ENCODE data around the gene EFCC1. TPM values are rescaled to one million over a fixed set of nuclear protein-coding genes. Genes with fewer than 3 reads are reported as not detected.
"Not testable (repeated sequence)": the region's sequence is repeated elsewhere in the genome, so short reads cannot be mapped to it uniquely, and the experiment has no call there.

Gene EFCC1
- total RNA-seq, 4 donors from 2014 or later: 4.8 to 10.3 (median 6.5) TPM

DNA sequence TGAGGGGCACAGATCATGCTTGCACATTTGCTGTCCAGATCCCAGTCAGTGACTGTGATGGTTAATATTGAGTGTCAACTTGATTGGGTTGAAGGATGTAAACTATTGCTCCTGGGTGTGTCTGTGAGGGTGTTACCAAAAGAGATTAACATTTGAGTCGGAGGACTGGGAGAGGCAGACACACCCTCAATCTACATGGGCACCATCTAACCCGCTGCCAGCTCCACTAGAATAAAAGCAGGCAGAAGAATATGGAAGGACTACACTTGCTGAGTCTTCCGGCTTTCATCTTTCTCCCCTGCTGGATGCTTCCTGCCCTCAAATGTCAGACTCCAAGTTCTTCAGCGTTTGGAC is 64.6 kb downstream of the EFCC1 start:
- TF ChIP-seq POLR2A (IDR thresholded peaks at IDR 0.05) (no peak), CTCF (IDR thresholded peaks at IDR 0.05) (no peak), POLR2AphosphoS5 (IDR thresholded peaks at IDR 0.05) (no peak), EP300 (IDR thresholded peaks at IDR 0.05) (no peak)
- ATAC-seq: no peak
- no peaks in the 10 kb centered on the region for H3K36me3 ChIP-seq
- H3K27me3 ChIP-seq: no peaks in the 10 kb centered on the region
- H3K4me3 ChIP-seq: no peak overlapping the region
- WGBS, 2 donors (ENCODE audit: low coverage in 1 of 2): 80 to 92% methylated on average over 2 of the region's 4 CpGs
- H3K4me1 ChIP-seq: peaks cover 0 to 14% (median 0%) of the 10 kb centered on the region in 3 donors
- H3K9me3 ChIP-seq: no peaks in the 10 kb centered on the region
- H3K27ac ChIP-seq: no peak overlapping the region

GRCh38 chr3:129067719-129068118 is 66.6 kb downstream of the EFCC1 start:
- 80% methylated on average over 1 of the region's 7 CpGs; no CpG with 5 or more reads in 1 of the 2 donors for WGBS, 2 donors (ENCODE audit: low coverage in 1 of 2)
- H3K9me3 ChIP-seq, H3K27me3 ChIP-seq, H3K27ac ChIP-seq, H3K4me3 ChIP-seq, ATAC-seq, H3K36me3 ChIP-seq: not testable (repeated sequence)
- peaks cover 0 to 14% (median 0%) of the 10 kb centered on the region in 3 donors for H3K4me1 ChIP-seq

DNA sequence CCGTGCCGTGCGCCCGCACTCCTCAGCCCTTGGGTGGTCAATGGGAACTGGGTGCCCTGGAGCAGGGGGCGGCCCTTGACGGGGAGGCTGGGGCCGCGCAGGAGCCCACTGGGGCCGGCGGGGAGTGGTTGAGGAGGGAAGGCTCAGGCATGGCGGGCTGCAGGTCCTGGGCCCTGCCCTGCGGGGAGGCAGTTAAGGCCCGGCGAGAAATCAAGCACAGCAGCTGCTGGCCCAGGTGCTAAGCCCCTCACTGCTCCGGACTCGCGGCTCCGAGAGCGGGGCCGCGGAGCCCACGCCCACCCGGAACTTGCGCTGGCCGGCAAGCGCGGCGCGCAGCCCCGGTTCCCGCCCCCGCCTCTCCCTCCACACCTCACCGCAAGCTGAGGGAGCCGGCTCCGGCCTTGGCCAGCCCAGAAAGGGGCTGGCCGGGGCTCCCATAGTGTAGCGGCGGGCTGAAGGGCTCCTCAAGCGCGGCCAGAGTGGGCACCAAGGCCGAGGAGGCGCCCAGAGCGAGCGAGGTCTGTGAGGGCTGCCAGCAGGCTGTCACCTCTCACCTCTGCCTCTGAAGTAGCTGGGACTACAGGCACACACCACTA is 67.3 kb downstream of the EFCC1 start:
- no peaks in the 10 kb centered on the region for H3K36me3 ChIP-seq
- H3K27ac ChIP-seq: peak overlapping the region in 2 of 4 donors; percentile 69
- H3K27me3 ChIP-seq: no peaks in the 10 kb centered on the region
- H3K4me3 ChIP-seq: peak overlapping the region; percentile 23 to 47
- WGBS, 2 donors (ENCODE audit: low coverage in 1 of 2): 17% methylated on average over 4 of the region's 44 CpGs; no CpG with 5 or more reads in 1 of the 2 donors
- H3K9me3 ChIP-seq: no peaks in the 10 kb centered on the region
- TF ChIP-seq POLR2A (IDR thresholded peaks at IDR 0.05) (no peak), EP300 (IDR thresholded peaks at IDR 0.05) (no peak), CTCF (IDR thresholded peaks at IDR 0.05) (no peak), POLR2AphosphoS5 (IDR thresholded peaks at IDR 0.05) (no peak)
- peaks cover 0 to 14% (median 0%) of the 10 kb centered on the region in 3 donors for H3K4me1 ChIP-seq
- no peak for ATAC-seq

- H3K36me3 ChIP-seq, H3K27me3 ChIP-seq, H3K4me3 ChIP-seq, H3K9me3 ChIP-seq, H3K27ac ChIP-seq, ATAC-seq: not testable (repeated sequence)
- WGBS, 2 donors (ENCODE audit: low coverage in 1 of 2): 90 to 93% methylated on average over 8 to 13 of the region's 13 CpGs
- H3K4me1 ChIP-seq: peaks cover 0 to 14% (median 0%) of the 10 kb centered on the region in 3 donors
Observed at GRCh38 chr3:129069313-129070085, 68.4 kb downstream of the EFCC1 start.

- Histone ChIP-seq H3K27me3 (no peaks in the 10 kb centered on the region), H3K36me3 (no peaks in the 10 kb centered on the region), H3K27ac (no peak overlapping the region), H3K4me1 (peaks cover 0 to 14% (median 0%) of the 10 kb centered on the region in 3 donors), H3K9me3 (no peaks in the 10 kb centered on the region), H3K4me3 (no peak overlapping the region)
- 88 to 90% methylated on average over 2 to 6 of the region's 8 CpGs for WGBS, 2 donors (ENCODE audit: low coverage in 1 of 2)
- TF ChIP-seq EP300 (IDR thresholded peaks at IDR 0.05): no peak
- TF ChIP-seq CTCF (IDR thresholded peaks at IDR 0.05): no peak
- no peak for TF ChIP-seq POLR2A (IDR thresholded peaks at IDR 0.05)
- no peak for TF ChIP-seq POLR2AphosphoS5 (IDR thresholded peaks at IDR 0.05)
- ATAC-seq: no peak
Observed at GRCh38 chr3:129070086-129070885, 69.2 kb downstream of the EFCC1 start.

Measured in gastroesophageal sphincter (tissue), 4 donors.